HG03521 (cell line): ENCODE measurements around the gene BCAT1.

Experiments
- ATAC-seq: cut with Tn5 transposase; IDR thresholded peaks from one replicate; pipeline ENCODE4 v1.9.1; 2021; ENCODE audit warnings: mild to moderate bottlenecking, moderate library complexity; ENCODE audit not compliant: unreplicated experiment

BCAT1 gene

GRCh38 chr12:24772813-24773212 is 176.1 kb downstream of the BCAT1 start:
- no peak for ATAC-seq

GRCh38 chr12:24770821-24771220 is 178.1 kb downstream of the BCAT1 start:
- ATAC-seq, result no peak

GRCh38 chr12:24770334-24770733 is 178.6 kb downstream of the BCAT1 start:
- ATAC-seq, result no peak

- no peak for ATAC-seq
These were observed 179.2 kb downstream of the BCAT1 start for GRCh38 chr12:24769682-24770081.

GRCh38 chr12:24768415-24768814 is 180.5 kb downstream of the BCAT1 start:
- ATAC-seq, result no peak

- no peak for ATAC-seq
These were observed 181.9 kb downstream of the BCAT1 start for GRCh38 chr12:24767016-24767415.

- no peak for ATAC-seq
These were observed 184.2 kb downstream of the BCAT1 start for GRCh38 chr12:24764712-24765111.

- no peak for ATAC-seq
These were observed 188.1 kb downstream of the BCAT1 start for GRCh38 chr12:24760606-24761378.

GRCh38 chr12:24760162-24760561 is 188.7 kb downstream of the BCAT1 start:
- ATAC-seq, result no peak
